GM21515 (cell line): Measurements from ENCODE around the gene SNX15.

Experiments
- ATAC-seq: cut with Tn5 transposase; IDR thresholded peaks from one replicate; pipeline ENCODE4 v1.9.1; 2021; ENCODE audit not compliant: unreplicated experiment

Gene SNX15

GRCh38 chr11:65055538-65055937 is 28.3 kb downstream of the SNX15 start:
- no peak for ATAC-seq

- ATAC-seq: no peak
Observed at GRCh38 chr11:65056999-65057398, 29.8 kb downstream of the SNX15 start.

GRCh38 chr11:65057526-65057925 is 30.3 kb downstream of the SNX15 start:
- no peak for ATAC-seq

GRCh38 chr11:65058012-65058411 is 30.8 kb downstream of the SNX15 start:
- ATAC-seq: no peak

GRCh38 chr11:65058419-65059054 is 31.3 kb downstream of the SNX15 start, which contains the start of gene NAALADL1:
NAALADL1 (minus strand) TSS chr11:65058553; CDS start chr11:65058521, 32 bp downstream.
- ATAC-seq: no peak

GRCh38 chr11:65059523-65059922 is 32.3 kb downstream of the SNX15 start:
- no peak for ATAC-seq

GRCh38 chr11:65059959-65060824 is 33.0 kb downstream of the SNX15 start:
- no peak for ATAC-seq

GRCh38 chr11:65060913-65061408 is 33.7 kb downstream of the SNX15 start:
- ATAC-seq: no peak

GRCh38 chr11:65063532-65063931 is 36.3 kb downstream of the SNX15 start:
- no peak for ATAC-seq

- ATAC-seq: no peak
Observed at GRCh38 chr11:65064847-65065240, 37.6 kb downstream of the SNX15 start.

- no peak for ATAC-seq
Observed at GRCh38 chr11:65065851-65066250, 38.6 kb downstream of the SNX15 start.

GRCh38 chr11:65066315-65066714 is 39.1 kb downstream of the SNX15 start:
- no peak for ATAC-seq

- no peak for ATAC-seq
Observed at GRCh38 chr11:65066805-65067291, 39.6 kb downstream of the SNX15 start.

GRCh38 chr11:65067446-65067845 is 40.2 kb downstream of the SNX15 start:
- ATAC-seq: no peak

GRCh38 chr11:65069217-65069616 is 42.0 kb downstream of the SNX15 start:
- no peak for ATAC-seq

- ATAC-seq: no peak
Observed at GRCh38 chr11:65071907-65072630, 44.8 kb downstream of the SNX15 start.

- no peak for ATAC-seq
Observed at GRCh38 chr11:65072631-65072966, 45.4 kb downstream of the SNX15 start.

GRCh38 chr11:65077451-65077850 is 50.2 kb downstream of the SNX15 start:
- no peak for ATAC-seq

GRCh38 chr11:65078151-65078550 is 50.9 kb downstream of the SNX15 start:
- no peak for ATAC-seq

GRCh38 chr11:65078786-65079342 is 51.6 kb downstream of the SNX15 start:
- ATAC-seq: no peak
